Fibroblast of skin of left biceps (primary cell): ENCODE data around the gene NLRX1.
A peak's percentile ranks its signal among the peaks of the same experiment; 100 is the strongest.
"Not testable (repeated sequence)": the region's sequence is repeated elsewhere in the genome, so short reads cannot be mapped to it uniquely, and the experiment has no call there.

Source experiments
- DNase-seq, 2 experiments: peaks; one replicate each; pipeline ENCODE4 v3.0.0-alpha.2; 2013; ENCODE audit warnings: low read depth in 2 of 2

The NLRX1 gene, protein sequence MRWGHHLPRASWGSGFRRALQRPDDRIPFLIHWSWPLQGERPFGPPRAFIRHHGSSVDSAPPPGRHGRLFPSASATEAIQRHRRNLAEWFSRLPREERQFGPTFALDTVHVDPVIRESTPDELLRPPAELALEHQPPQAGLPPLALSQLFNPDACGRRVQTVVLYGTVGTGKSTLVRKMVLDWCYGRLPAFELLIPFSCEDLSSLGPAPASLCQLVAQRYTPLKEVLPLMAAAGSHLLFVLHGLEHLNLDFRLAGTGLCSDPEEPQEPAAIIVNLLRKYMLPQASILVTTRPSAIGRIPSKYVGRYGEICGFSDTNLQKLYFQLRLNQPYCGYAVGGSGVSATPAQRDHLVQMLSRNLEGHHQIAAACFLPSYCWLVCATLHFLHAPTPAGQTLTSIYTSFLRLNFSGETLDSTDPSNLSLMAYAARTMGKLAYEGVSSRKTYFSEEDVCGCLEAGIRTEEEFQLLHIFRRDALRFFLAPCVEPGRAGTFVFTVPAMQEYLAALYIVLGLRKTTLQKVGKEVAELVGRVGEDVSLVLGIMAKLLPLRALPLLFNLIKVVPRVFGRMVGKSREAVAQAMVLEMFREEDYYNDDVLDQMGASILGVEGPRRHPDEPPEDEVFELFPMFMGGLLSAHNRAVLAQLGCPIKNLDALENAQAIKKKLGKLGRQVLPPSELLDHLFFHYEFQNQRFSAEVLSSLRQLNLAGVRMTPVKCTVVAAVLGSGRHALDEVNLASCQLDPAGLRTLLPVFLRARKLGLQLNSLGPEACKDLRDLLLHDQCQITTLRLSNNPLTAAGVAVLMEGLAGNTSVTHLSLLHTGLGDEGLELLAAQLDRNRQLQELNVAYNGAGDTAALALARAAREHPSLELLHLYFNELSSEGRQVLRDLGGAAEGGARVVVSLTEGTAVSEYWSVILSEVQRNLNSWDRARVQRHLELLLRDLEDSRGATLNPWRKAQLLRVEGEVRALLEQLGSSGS

DNA sequence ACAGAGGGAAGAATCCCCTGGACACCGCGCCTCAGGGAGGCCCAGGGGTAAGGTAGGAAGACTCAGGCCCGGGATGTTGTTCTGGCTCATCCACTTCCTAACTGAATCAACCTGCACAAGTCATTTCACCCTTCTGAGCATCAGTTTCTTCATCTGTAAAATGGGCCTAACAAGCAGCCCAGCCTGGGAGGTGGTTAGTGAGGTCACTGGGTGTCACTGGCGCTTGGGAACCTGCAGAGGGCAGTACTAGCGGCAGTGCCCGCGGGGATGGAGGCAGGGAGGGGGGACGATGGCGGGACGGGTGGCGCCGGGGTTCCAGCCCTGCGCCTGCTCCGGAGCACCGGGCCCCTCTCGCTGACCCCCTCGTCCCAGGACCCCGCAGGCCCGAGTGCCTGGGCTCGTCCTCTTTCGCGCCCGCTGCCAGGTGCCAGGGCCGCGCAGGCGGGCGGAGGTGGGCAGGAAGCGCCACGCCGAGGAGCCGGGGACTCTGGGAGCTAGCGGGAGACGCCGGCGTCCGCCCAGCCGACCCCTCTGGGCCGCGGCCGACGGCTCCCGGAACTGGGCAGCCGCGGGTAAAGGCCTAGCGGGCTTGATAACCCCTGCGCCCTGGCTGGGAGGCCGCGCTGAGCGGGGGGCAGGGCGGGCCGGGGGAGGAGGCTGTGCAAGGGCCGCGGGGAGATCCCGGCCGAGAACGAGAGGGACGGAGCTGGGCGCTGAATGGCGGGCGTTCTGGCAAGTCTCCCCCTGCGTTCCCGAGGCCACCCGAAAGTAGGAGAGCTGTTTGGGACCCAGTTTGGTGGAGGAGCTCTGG is at the start of gene NLRX1:
TSS of gene NLRX1 (plus strand) at position 255 of the 811 bp plus-strand sequence. CDS start 2,679 bp downstream, outside the sequence.
- peak; percentile 51 to 57 for DNase-seq

DNA sequence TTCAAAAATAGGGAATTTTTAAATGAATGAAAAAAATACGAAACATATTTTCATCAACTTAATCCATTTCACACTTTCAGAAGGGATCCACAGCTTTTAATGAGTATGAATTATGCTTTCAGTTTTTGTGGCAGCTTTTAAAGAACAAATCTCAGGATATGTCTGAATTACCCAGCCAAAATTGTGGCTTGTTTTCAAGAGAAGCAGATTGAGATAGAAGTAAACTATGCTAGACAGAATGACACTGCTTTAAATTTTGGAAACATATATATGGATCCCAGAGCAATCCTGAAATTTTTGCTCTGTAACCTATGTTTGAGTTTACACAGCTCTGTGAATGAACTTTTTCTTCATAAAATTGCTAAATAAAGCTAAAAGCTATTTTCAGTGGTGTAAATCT is 49.6 kb upstream of the NLRX1 start:
- no peak for DNase-seq

DNA sequence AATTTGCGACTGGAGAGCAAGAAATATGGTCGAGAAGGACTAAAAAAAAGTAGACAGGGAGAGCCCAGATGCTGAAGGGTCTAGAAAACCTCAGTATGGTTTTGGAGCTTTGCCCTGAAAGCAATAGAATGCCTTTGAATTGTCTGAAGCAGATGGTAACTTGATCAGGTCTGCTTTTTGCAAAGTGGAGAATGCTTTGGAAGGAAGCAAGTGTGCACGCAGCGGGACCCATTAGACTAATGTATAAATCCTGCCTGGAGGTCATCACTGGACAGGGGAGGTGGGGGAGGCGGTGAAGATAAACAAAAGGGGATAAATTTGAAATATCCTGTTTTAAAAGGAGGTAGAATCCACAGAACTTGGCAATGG is 47.9 kb upstream of the NLRX1 start:
- peak; percentile 55 to 58 for DNase-seq

DNA sequence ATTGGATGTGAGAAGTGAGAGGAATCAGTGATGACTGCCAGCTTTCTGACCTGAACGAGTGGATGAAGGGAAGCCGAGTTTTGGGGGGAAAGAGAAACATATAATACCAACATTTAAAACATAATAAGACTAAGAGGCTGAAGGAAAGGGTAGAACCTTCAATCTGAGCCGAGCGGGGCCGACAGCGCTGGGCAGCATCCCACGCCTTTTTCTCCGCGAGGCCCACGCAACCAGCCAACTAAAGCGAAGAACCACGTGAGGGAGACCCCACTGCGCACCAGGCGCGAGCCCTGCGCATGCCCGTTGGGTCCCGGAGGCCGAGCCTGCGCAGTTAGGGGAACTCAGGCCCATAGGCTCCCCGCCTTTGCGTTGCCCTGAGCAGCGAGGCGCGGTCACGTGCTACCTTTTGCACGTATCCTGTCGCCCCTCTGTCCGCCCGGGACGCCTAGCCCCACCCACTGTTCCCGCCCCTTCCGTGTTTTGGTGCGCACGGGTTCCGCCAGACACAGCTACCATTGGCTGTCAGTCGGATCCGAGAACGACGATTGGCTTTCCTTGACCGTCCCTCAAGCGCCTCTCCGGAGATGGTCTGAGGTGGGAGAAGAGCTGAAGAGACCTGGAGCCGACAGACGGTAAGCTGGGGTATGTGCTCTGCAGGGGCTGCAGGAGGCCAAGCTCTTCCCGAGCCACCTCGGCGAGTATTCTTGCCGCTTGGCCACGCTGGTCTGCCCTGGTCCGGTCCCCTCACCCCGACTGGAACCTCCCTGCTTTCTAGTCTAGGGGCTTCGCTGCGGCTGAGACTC is 47.3 kb upstream of the NLRX1 start, which contains the start of gene HINFP:
TSS of gene HINFP (plus strand) at position 573 of the 803 bp plus-strand sequence. CDS start 5,365 bp downstream, outside the sequence.
- peak; percentile 96 for DNase-seq

DNA sequence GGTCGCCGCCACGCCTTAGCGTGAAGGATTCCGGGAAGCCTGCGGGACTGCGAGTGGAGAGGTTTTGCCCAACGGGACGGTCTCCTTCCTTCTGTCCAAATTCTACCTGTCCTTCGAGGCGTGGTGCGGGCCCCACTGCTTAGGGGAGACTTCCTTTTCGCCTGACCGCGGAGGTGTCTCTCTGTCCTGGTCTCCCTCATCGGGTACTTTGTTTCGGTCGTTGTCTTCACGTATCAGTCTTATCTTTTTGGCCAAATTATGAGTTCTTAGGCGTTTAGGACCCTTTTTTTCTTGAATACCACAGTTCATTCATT is 46.8 kb upstream of the NLRX1 start:
- no peak for DNase-seq

DNA sequence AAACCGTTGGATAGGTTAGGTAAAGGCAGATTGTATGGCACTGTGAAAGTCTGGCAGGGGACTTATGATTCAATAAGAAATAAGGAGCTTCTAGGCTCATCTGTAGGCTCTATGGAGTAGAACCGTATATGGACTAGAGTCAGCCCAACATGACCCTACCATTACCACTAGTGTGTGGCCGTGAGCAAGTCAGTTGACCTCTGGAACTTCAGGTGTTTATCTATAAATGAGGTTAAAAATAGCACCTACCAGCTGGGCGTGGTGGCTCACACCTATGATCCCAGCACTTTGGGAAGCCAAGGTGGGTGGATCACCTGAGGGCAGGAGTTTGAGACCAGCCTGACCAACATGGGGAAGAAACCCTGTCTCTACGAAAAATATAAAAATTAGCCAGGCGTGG is 42.7 kb upstream of the NLRX1 start:
- DNase-seq, result no peak

DNA sequence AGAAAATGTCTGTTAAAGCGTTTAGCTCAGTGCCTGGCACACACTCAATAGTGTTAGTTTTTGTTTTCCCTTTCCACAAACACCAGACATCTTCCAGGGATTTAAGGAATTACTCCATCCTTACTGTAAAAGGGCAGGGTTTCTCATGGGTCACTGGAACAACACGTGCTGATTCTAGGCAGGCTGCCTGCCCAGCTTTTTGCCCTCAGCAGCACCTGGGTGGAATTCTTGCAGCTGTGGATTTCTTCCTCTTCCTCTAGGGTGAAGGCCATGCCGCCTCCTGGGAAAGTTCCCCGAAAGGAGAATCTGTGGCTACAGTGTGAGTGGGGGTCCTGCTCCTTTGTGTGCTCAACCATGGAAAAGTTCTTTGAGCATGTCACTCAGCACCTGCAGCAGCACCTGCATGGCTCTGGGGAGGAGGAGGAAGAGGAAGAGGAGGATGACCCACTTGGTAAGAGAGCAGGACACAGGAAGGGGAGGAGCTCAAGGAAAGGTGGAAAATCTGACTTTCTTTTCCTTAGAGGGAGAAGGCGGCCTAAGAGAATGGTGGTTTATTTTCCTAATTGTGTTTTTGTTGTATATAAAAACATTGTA is 41.8 kb upstream of the NLRX1 start:
- DNase-seq, result no peak

DNA sequence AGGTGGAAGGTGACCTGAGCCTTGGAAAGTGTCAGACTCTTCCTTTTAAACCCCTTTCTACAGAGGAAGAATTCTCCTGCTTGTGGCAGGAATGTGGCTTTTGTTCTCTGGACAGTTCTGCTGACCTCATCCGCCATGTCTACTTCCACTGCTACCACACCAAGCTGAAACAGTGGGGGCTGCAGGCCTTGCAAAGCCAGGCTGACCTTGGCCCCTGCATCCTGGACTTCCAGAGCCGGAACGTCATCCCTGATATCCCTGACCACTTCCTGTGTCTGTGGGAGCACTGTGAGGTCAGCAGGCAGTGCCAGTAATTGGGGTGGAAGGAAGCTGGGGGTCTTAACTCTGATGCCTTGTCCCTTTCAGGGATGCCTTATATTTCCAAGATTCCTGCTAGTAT is 37.9 kb upstream of the NLRX1 start:
- no peak for DNase-seq

DNA sequence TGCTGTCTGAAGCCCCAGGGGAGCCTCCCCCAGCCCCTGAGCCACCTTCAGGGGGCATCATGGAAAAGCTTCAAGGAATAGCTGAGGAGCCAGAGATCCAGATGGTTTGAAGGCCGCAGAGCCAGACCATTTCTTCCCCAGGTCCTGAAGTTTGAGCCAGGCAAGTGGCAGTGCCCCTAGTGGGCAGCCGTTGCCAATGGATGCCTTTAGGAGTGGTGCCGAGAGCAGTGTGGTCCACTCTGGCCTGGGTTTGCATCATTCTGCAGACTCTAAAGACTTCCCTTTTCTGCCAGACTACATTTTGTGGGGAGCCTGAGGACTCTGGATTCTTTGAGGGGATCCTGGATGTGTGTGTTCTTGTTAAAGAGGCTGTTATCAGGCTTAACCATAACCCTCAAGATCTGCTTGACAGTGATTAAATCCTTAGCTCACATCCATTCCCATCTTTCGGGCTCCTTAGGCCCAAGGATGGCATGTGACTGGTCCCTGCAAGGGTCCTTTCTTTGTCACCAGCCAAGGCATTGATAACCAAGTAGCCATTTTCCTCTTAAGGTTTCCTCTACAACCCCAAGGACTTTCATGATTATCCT is 34.0 kb upstream of the NLRX1 start:
- no peak for DNase-seq

DNA sequence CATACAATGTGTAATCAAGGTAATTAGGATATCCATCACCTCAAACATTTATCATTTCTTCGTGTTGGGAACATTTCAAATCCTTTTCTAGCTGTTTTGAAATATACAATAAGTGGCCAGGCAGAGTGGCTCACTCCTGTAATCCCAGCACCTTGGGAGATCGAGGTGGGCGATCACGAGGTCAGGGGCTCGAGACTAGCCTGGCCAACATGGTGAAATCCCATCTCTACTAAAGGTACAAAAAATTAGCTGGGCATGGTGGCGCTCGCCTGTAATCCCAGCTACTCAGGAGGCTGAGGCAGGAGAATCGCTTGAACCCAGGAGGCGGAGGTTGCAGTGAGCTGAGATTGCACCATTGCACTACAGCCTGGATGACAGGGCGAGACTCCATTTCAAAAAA is 29.2 kb upstream of the NLRX1 start:
- not testable (repeated sequence) for DNase-seq

DNA sequence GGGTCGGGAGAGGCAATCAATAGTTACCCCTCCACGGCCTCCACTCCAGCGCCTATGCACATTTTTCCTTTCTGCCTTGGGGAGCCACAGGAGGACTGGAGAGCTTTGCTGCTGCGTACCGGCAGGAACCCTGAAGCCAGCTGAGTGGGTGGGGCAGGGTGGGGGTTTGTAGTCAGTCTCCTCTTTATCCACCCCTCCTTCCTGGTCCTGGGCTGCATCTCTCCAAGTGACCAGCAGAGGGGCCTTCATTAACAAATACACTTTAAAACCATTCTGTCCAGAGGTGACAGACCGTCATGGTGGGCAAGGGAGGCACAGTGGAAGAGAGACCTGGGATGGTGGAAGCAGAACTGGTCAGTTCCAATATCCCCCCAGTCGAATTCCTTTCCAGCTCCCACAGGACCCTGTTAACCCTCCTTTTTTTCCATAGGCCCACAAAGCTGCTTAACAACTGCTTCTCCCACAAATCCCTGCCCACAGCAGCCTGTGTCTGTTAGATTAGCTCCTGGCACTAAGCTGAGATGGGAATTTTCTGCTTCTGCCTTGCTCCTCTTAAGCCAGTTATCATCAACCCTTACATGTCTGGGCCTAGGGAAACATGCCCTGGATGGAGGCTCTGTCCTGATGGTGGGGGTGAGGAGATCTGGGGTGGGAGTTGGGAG is 23.6 kb upstream of the NLRX1 start:
- DNase-seq, result no peak

DNA sequence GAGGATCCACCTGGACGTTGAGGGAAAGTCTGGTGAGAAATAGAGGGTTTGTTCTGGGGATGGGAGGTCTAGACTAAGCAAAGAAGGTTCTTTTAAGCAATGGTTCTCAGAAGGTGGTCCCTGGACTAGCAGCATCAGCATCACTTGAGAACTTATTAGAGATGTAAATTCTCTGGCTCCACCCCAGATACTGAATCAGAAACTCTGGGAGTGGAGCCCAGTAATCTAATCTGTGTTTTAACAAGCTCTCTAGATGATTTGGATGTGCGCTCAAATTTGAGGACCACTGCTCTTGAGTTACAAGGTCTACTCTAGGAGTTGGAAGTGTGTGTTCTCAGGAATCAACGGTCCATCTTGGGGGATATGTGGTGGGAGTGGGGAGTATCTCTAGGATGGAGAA is 23.0 kb upstream of the NLRX1 start:
- no peak for DNase-seq

DNA sequence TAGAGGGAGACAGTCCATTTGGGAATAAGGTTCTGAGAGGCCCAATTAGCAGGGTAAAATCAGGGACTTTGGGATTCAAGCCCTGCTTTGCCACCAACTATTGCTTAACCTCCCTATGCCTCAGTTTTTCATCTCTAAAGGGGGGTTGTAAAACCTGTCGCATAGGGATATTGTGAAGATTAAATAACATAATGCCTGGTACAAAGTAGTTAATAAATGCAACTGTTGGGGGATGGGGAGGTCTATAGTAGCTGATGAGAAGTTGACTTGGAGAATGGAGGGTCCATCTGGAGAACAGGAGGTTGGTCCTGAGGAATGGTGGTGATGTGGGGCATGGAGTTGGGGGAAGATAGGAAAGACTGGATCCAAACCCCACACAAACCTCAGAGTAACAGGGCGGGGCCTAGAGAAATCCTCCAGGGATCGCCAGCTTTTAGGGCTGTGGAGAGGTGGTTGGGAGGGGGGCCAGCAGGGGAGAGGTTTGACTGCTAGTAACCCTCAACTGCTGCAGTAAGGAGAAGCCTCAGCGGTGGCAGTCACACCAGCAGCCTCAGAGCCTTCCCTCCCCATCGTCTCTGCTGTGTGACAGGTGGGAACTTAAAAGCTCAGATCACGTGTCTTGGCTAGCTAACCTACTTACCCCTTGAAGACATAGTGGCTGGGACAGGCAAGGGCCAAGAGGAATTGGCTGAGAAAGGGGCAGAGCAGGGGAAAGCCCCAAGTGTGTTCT is 20.8 kb upstream of the NLRX1 start:
- DNase-seq, result no peak

DNA sequence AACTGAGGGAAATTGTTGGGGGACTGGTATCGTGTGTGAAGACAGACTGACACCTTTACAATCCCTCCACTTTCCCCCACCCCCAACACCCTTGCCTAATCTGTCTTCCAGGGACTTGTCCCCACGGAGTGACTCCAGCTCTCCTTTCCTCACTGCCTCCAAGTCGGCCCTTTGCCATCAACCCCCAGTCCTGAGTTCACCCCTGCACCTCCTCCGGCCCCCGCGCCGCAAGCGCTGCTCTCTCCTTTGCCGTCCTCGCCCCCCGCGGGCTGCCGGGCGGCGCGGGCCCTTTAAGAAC is 19.9 kb upstream of the NLRX1 start:
- no peak for DNase-seq

DNA sequence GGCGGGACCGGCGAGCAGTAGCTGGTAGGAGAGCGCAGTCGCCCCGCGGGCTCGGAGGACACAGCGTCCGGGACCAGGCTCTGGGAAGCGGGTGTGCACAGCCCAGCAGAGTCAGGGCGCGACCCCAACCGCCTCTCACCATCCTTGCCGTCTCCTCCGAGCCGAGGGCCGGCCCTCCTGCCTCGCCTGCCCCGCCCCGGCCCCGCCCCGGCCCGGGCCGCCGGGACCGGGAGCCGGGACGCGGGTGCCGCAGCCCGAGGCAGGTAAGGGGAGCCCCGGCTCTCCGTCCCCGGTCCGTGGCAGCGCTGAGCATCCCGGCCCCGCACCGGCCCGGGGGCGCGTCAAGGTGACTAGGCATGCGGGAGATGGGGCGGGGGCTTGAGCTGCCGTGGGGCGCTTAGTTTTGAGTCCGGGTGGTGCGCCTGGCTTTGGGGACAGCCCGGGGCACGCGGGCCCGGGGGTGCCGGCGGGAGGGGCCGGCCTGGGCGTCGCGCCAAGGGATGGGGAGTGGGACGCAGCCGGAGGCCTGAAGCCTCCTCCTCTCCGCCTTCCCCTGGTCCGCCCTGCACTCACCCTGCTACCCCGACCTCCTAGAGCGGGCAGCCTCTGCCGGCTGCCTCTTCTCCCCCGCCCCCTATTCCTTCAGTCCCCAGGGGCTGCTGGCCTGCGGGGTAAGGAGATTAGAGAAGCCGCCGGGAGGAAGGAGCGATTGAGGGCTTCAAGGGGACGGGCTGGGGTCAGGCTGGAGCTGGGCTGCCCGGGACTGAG is 19.3 kb upstream of the NLRX1 start, which contains the start of gene ABCG4:
TSS of gene ABCG4 (plus strand) at position 35 of the 768 bp plus-strand sequence. CDS start 914 bp downstream, outside the sequence.
- no peak for DNase-seq

DNA sequence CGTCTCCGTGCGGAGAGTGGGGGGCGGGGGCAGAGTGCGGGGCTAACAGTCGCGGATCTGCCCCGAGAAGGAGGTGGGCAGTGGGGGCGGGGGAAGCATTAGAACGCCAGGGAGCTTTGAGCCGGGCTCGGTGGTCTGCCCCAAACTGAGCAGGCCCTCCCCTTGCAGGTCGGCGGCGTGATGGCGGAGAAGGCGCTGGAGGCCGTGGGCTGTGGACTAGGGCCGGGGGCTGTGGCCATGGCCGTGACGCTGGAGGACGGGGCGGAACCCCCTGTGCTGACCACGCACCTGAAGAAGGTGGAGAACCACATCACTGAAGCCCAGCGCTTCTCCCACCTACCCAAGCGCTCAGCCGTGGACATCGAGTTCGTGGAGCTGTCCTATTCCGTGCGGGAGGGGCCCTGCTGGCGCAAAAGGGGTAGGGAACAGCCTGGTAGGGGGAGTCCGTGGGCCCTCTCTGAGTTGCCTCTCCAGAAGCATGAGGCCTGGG is 18.7 kb upstream of the NLRX1 start:
- no peak for DNase-seq

DNA sequence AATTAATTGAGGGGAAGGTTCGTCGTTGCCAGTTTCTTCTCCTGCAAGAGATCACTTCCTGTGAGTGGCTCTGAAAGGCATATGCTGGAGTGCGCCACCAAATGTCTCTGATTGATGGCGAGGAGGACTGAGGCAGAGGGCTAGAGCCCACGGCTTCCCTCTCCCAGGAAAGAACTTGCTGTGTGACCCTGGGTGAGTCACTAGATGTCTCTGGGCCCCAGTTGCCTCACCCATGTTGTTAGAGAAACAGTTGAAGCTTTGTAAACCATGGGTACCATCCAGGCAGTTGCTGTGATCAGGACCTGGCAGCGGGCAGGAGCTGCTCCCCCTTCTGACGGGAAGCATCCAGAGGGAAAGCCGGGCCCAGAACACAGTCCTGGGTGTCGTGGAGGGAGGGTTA is 16.5 kb upstream of the NLRX1 start:
- no peak for DNase-seq

DNA sequence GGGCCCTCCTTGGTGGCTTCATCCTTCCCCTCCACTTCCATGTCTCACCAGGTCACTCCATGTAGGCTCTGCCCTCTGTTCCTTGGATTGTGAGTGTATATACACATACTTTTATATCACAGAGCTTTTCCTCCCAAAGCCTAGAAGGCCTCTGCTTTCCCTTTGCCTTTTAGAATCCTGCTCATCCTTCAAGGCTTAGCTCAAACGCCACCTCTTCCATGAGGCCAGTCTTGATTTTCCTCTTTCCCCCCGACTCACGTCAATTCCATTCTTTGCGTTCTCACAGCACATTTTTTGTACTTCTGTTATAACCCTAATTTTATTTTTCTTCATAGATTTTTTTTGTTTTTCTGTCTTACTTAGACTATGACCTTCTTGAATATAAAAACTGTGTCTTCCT is 15.9 kb upstream of the NLRX1 start:
- no peak for DNase-seq
